HepG2 (cell line): ENCODE measurements around the gene UTP4. TPM values are rescaled to one million over a fixed set of nuclear protein-coding genes. Genes with fewer than 3 reads are reported as not detected.

Experiments used
- CC2D1A ChIP-seq: sonication (generic); formaldehyde crosslinking; IDR thresholded peaks from 2 replicates; pipeline ENCODE4 v1.8.1; 2023; ENCODE audit warnings: mild to moderate bottlenecking, missing genetic modification reagents
- NR1H2 ChIP-seq: sonication (generic); formaldehyde crosslinking; IDR thresholded peaks from 2 replicates; pipeline ENCODE4 v1.8.1; 2022; ENCODE audit warnings: low read depth, missing genetic modification reagents, borderline replicate concordance
- PAXIP1 ChIP-seq: sonication (generic); formaldehyde crosslinking; conservative IDR thresholded peaks from 2 replicates; pipeline ENCODE4 v1.4.0; 2020; ENCODE audit warnings: mild to moderate bottlenecking, missing genetic modification reagents, moderate library complexity
- POGK ChIP-seq: sonication (generic); formaldehyde crosslinking; conservative IDR thresholded peaks from 2 replicates; pipeline ENCODE4 v1.8.0; 2022; ENCODE audit warnings: mild to moderate bottlenecking, moderate library complexity, missing genetic modification reagents
- ZBTB4 ChIP-seq: sonication (generic); formaldehyde crosslinking; IDR thresholded peaks from 2 replicates; pipeline ENCODE4 v1.4.0; 2020; ENCODE audit warnings: missing genetic modification reagents, mild to moderate bottlenecking, borderline replicate concordance
- ZHX1 ChIP-seq: sonication (generic); formaldehyde crosslinking; IDR thresholded peaks from 2 replicates; pipeline ENCODE4 v1.8.1; 2022; ENCODE audit warnings: low read depth, mild to moderate bottlenecking, missing genetic modification reagents
- ZNF142 ChIP-seq: sonication (generic); formaldehyde crosslinking; IDR thresholded peaks from 2 replicates; pipeline ENCODE4 v1.4.0; 2020; ENCODE audit warnings: missing genetic modification reagents
- ZNF501 ChIP-seq: sonication (generic); formaldehyde crosslinking; IDR thresholded peaks from 2 replicates; pipeline ENCODE4 v1.5.1; 2020; ENCODE audit warnings: mild to moderate bottlenecking, moderate library complexity, missing genetic modification reagents
- ZSCAN22 ChIP-seq: sonication (generic); formaldehyde crosslinking; IDR thresholded peaks from 2 replicates; pipeline ENCODE4 v1.4.0; 2020; ENCODE audit warnings: mild to moderate bottlenecking, missing genetic modification reagents
- polyA plus RNA-seq, 8 experiments: library from polyadenylated mRNA; depleted of rRNA in 3 of 8; stranded (reverse) in 7 of 8; unstranded in 1 of 8; fragments of >200 nt; fragmentation: Illumina TruSeq in 4 of 8; extraction: Trizol in 4 of 8; gene quantifications; 2 replicates each; pipeline versions ENCODE4 v1.2.1 to v1.2.3, GENCODE V29; 2011 to 2016; ENCODE audit warnings: low read depth in 4 of 8, missing spikeins in 1 of 8, mixed read lengths in 1 of 8; ENCODE audit not compliant: insufficient read depth in 1 of 8
- total RNA-seq, 5 experiments: library from RNA; depleted of rRNA; stranded (reverse); fragments of >200 nt; fragmentation: Illumina TruSeq; extraction: Trizol; gene quantifications; 2 replicates each; pipeline ENCODE4 v1.2.3, GENCODE V29; 2016; ENCODE audit warnings: low read depth in 1 of 5

UTP4 gene
- total and polyA plus RNA-seq, 2 of the 13 experiments (the other 11 are each of a cell fraction or from before 2014, with no cell fraction given): 30.0 to 85.8 TPM

- TF ChIP-seq ZNF142 (CRISPR knock-in tag) (no peak), ZHX1 (CRISPR knock-in tag) (no peak), CC2D1A (CRISPR knock-in tag) (0 out of 2 replicates have a peak, but pooled peaks have one; percentile 65), ZNF501 (CRISPR knock-in tag) (peak; percentile 10), ZBTB4 (no peak), ZSCAN22 (CRISPR knock-in tag) (peak; percentile 58; the same call in 1 of the 2 replicates), PAXIP1 (CRISPR knock-in tag) (peak; percentile 35; the same call in 1 of the 2 replicates), POGK (0 out of 2 replicates have a peak, but pooled peaks have one; percentile 3), NR1H2 (CRISPR knock-in tag) (0 out of 2 replicates have a peak, but pooled peaks have one; percentile 10)
These were observed 518 bp upstream of the UTP4 start (continued) for GRCh38 chr16:69131839-69132423.
